Measurements from ENCODE around the gene GIGYF1. TPM values are rescaled to one million over a fixed set of nuclear protein-coding genes. Genes with fewer than 3 reads are reported as not detected.
"Not testable (repeated sequence)": the region's sequence is repeated elsewhere in the genome, so short reads cannot be mapped to it uniquely, and the experiment has no call there.

Gene GIGYF1
- total RNA-seq: 12.0 TPM

DNA sequence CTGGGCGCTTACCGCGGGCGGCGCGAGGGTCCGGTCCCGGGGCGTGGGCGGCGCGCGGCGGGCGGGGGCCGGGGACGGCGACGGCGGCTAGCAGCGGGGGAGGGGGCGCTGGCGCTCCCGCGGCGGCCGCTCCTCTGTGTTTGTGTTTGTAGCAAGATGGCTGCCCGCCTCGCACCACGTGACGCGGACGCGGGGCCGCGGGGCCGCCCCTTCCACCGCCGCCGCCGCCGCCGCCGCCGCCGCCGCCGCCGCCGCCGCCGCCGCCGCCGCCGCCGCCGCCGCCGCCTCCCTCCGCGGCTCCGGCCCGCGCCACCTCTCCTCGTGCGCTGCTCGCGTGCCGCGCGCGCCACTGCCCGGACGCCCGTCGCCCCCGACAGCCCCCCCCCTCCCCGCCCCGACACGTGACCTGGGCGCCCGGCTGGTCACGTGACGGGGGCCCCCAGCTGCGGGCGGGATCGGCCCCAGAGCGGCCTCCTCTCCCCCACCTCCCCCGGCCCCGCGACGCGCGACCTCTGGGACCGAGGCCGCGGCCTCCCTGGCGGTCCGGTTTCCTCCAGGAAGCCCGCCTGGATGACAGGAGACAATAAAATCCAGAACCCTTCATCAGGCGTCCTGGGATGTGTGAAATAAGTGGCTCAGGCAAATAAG, at the start of gene GIGYF1:
TSS of gene GIGYF1 (minus strand) at position 153 of the 648 bp plus-strand sequence. CDS start 6,012 bp downstream, outside the sequence.
- Histone ChIP-seq H3K4me3 (ENCODE audit: low read length in 3 of 3) (peak within 1 kb of the TSS; percentile 67 to 84 (median 83)), H3K27ac (ENCODE audit: low read depth, low read length) (peak within 1 kb of the TSS; percentile 47), H3K9ac (ENCODE audit: low read depth in 1 of 3, low read length in 3 of 3) (peak within 1 kb of the TSS; percentile 78 to 91 (median 83)), H3K27me3 (ENCODE audit: control insufficient read depth in 3 of 3, insufficient read depth in 3 of 3, low read length in 3 of 3) (no peaks in the 10 kb centered on the region), H3K36me3 (ENCODE audit: control insufficient read depth in 3 of 3, insufficient read depth in 3 of 3, low read length in 3 of 3) (peaks cover 0 to 9% (median 6%) of the 10 kb centered on the region in 3 donors), H3K4me1 (ENCODE audit: control insufficient read depth in 3 of 3, insufficient read depth in 3 of 3, low read length in 3 of 3) (peaks cover 35 to 40% (median 37%) of the 10 kb centered on the region in 3 donors), H3K9me3 (ENCODE audit: control insufficient read depth in 3 of 3, low read length in 3 of 3) (no peaks in the 10 kb centered on the region)

DNA sequence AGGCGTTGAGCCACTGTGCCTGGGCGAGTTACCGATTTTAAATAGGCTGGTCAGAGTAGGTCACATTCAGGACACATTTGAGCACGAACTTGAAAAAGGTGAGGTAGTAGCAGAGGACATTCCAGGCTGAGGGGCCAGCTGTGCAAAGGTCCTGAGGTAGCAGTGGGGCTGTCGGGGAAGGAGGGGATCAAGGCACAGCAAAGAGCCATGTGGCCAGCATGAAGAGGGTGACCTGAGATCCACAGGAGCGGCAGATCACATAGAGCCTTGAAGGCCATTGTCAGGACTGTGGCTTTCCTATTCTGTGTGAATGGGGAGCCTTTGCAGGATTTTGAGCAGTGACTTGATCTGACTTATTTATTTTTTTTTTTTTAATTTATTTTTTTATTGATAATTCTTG, 45.9 kb upstream of the GIGYF1 start:
- Histone ChIP-seq H3K36me3 (ENCODE audit: control insufficient read depth in 3 of 3, insufficient read depth in 3 of 3, low read length in 3 of 3) (no peaks in the 10 kb centered on the region), H3K9ac (ENCODE audit: low read depth in 1 of 3, low read length in 3 of 3) (no peak overlapping the region), H3K27me3 (ENCODE audit: control insufficient read depth in 3 of 3, insufficient read depth in 3 of 3, low read length in 3 of 3) (peaks cover 0 to under 1% (median 0%) of the 10 kb centered on the region in 3 donors), H3K27ac (ENCODE audit: low read depth, low read length) (no peak overlapping the region), H3K4me3 (ENCODE audit: low read length in 3 of 3) (no peak overlapping the region), H3K9me3 (ENCODE audit: control insufficient read depth in 3 of 3, low read length in 3 of 3) (no peaks in the 10 kb centered on the region), H3K4me1 (ENCODE audit: control insufficient read depth in 3 of 3, insufficient read depth in 3 of 3, low read length in 3 of 3) (peaks cover 0 to under 1% (median 0%) of the 10 kb centered on the region in 3 donors)

GRCh38 chr7:100736671-100737070, 42.6 kb upstream of the GIGYF1 start:
- H3K9ac ChIP-seq (ENCODE audit: low read depth in 1 of 3, low read length in 3 of 3): no peak overlapping the region
- H3K36me3 ChIP-seq (ENCODE audit: control insufficient read depth in 3 of 3, insufficient read depth in 3 of 3, low read length in 3 of 3): no peaks in the 10 kb centered on the region
- no peak overlapping the region for H3K27ac ChIP-seq (ENCODE audit: low read depth, low read length)
- H3K4me3 ChIP-seq (ENCODE audit: low read length in 3 of 3): no peak overlapping the region
- no peaks in the 10 kb centered on the region for H3K9me3 ChIP-seq (ENCODE audit: control insufficient read depth in 3 of 3, low read length in 3 of 3)
- peaks cover 0 to 3% (median 0%) of the 10 kb centered on the region in 3 donors for H3K27me3 ChIP-seq (ENCODE audit: control insufficient read depth in 3 of 3, insufficient read depth in 3 of 3, low read length in 3 of 3)
- H3K4me1 ChIP-seq (ENCODE audit: control insufficient read depth in 3 of 3, insufficient read depth in 3 of 3, low read length in 3 of 3): no peaks in the 10 kb centered on the region

DNA sequence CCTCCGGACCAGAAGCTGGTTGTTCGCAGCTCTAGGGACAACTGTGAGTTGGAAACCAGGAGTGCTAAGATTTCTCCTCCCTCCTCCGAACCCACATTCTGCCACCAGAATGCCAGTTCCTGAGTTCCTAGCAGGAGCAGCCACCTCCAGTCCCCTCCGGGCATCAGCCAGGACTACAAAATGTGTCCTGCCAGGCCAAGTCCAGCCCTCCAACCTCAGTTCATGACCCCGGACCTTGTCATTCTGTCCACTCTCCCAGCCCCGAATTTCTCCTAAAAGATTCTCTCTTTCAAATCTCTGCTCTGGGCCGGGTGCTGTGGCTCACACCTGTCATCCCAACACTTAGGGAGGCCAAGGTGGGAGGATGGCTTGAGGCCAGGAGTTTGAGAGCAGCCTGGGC, 41.7 kb upstream of the GIGYF1 start:
- Histone ChIP-seq H3K4me3 (ENCODE audit: low read length in 3 of 3) (no peak overlapping the region), H3K27me3 (ENCODE audit: control insufficient read depth in 3 of 3, insufficient read depth in 3 of 3, low read length in 3 of 3) (peaks cover 0 to 7% (median 0%) of the 10 kb centered on the region in 3 donors), H3K36me3 (ENCODE audit: control insufficient read depth in 3 of 3, insufficient read depth in 3 of 3, low read length in 3 of 3) (no peaks in the 10 kb centered on the region), H3K27ac (ENCODE audit: low read depth, low read length) (no peak overlapping the region), H3K9ac (ENCODE audit: low read depth in 1 of 3, low read length in 3 of 3) (no peak overlapping the region), H3K4me1 (ENCODE audit: control insufficient read depth in 3 of 3, insufficient read depth in 3 of 3, low read length in 3 of 3) (no peaks in the 10 kb centered on the region), H3K9me3 (ENCODE audit: control insufficient read depth in 3 of 3, low read length in 3 of 3) (no peaks in the 10 kb centered on the region)

- H3K27ac ChIP-seq (ENCODE audit: low read depth, low read length): no peak overlapping the region
- no peaks in the 10 kb centered on the region for H3K9me3 ChIP-seq (ENCODE audit: control insufficient read depth in 3 of 3, low read length in 3 of 3)
- no peak overlapping the region for H3K4me3 ChIP-seq (ENCODE audit: low read length in 3 of 3)
- H3K4me1 ChIP-seq (ENCODE audit: control insufficient read depth in 3 of 3, insufficient read depth in 3 of 3, low read length in 3 of 3): no peaks in the 10 kb centered on the region
- no peak overlapping the region for H3K9ac ChIP-seq (ENCODE audit: low read depth in 1 of 3, low read length in 3 of 3)
- no peaks in the 10 kb centered on the region for H3K36me3 ChIP-seq (ENCODE audit: control insufficient read depth in 3 of 3, insufficient read depth in 3 of 3, low read length in 3 of 3)
- peaks cover 0 to 15% (median 0%) of the 10 kb centered on the region in 3 donors for H3K27me3 ChIP-seq (ENCODE audit: control insufficient read depth in 3 of 3, insufficient read depth in 3 of 3, low read length in 3 of 3)
Measured at GRCh38 chr7:100731937-100732636, 38.0 kb upstream of the GIGYF1 start.

DNA sequence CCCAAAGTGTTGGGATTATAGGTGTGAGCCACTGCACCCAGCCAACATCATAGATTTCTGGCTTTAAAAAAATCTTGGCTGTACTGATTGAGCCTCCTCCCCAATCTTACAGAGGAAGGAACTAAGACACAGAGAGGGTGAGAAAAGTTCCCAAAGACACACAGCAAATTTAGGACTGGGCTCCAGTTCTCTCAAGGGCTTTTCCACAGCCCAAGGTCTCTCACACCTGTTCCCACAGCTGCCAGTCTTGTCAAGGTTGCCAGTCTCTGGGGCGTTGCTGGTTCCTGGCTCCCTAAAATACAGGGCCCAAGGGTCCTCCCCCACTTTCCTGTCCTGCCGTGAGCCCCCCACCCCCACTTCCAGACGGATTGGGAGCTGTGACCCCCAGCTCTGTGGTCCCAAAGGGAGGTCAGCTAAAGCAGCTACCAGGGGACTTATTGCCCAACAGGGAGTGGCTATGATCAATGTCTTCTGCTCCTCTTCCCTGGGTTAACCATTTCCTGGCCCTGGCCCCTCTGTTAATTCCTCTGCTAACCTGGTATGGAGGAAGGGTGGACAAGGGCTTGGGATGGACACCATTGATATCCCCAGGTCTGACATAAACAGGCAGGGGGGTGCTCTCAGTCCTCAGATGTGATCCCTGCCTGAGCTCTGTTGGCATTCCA, 36.2 kb upstream of the GIGYF1 start:
- H3K27ac ChIP-seq (ENCODE audit: low read depth, low read length): no peak overlapping the region
- no peak overlapping the region for H3K9ac ChIP-seq (ENCODE audit: low read depth in 1 of 3, low read length in 3 of 3)
- no peaks in the 10 kb centered on the region for H3K9me3 ChIP-seq (ENCODE audit: control insufficient read depth in 3 of 3, low read length in 3 of 3)
- no peaks in the 10 kb centered on the region for H3K36me3 ChIP-seq (ENCODE audit: control insufficient read depth in 3 of 3, insufficient read depth in 3 of 3, low read length in 3 of 3)
- no peaks in the 10 kb centered on the region for H3K4me1 ChIP-seq (ENCODE audit: control insufficient read depth in 3 of 3, insufficient read depth in 3 of 3, low read length in 3 of 3)
- H3K4me3 ChIP-seq (ENCODE audit: low read length in 3 of 3): no peak overlapping the region
- H3K27me3 ChIP-seq (ENCODE audit: control insufficient read depth in 3 of 3, insufficient read depth in 3 of 3, low read length in 3 of 3): peaks cover 0 to 17% (median 0%) of the 10 kb centered on the region in 3 donors

DNA sequence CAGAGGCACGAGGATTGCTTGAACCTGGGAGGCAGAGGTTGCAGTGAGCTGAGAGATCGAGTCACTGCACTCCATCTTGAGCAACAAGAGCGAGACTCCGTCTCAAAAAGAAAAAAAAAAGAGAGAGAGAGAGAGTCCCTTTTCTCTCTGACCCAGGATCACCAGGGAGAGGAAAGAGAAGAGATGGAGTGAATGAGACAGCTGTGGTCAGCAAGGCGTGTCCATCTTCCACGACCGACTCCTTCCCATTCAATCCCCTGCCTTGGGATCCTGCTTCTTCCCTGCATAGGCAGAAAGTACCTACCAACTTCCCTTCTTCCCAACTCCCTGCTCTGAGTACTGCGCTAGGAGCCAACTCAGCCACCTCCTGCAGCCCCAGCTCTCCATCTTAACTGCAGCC, 34.1 kb upstream of the GIGYF1 start:
- Histone ChIP-seq H3K4me3 (ENCODE audit: low read length in 3 of 3) (no peak overlapping the region), H3K9ac (ENCODE audit: low read depth in 1 of 3, low read length in 3 of 3) (no peak overlapping the region), H3K27ac (ENCODE audit: low read depth, low read length) (no peak overlapping the region), H3K9me3 (ENCODE audit: control insufficient read depth in 3 of 3, low read length in 3 of 3) (no peaks in the 10 kb centered on the region), H3K27me3 (ENCODE audit: control insufficient read depth in 3 of 3, insufficient read depth in 3 of 3, low read length in 3 of 3) (peaks cover 4 to 26% (median 7%) of the 10 kb centered on the region in 3 donors), H3K4me1 (ENCODE audit: control insufficient read depth in 3 of 3, insufficient read depth in 3 of 3, low read length in 3 of 3) (no peaks in the 10 kb centered on the region), H3K36me3 (ENCODE audit: control insufficient read depth in 3 of 3, insufficient read depth in 3 of 3, low read length in 3 of 3) (no peaks in the 10 kb centered on the region)

DNA sequence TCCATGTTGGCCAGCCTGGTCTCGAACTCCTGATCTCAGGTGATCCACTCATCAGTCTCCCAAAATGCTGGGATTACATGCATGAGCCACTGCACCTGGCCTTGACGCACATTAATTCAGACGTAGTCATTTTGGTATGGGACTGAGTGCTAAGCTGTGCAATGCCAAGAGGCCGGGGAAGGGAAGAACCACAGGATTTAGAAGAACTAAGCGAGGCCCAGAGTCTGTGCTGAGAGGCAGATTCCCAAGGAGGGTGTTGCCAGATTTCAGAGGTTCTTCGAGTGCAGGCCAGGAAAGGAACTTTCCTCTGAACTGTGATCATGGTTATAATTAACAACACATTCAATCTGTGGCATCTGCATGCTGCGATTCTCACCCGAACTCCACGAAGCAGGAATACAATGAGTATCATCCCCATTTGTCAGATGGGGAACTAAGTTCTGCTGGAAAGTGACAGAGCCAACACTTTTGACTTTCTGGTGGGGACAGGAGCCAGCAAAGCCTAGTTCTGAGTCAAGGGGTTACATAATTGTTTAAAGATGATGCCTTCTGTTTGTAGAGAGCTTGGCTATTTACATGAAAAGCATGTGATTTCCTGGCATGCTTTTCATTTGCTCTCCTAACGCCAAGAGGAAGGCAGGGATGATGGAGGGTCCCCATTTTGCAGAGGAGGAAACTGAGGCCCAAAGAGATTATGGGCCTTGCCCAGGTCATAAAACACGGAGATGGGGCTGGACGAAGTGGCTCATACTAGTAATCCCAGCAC, 33.1 kb upstream of the GIGYF1 start:
- Histone ChIP-seq H3K9ac (ENCODE audit: low read depth in 1 of 3, low read length in 3 of 3) (peak overlapping the region in 1 of 3 donors; percentile 33), H3K27me3 (ENCODE audit: control insufficient read depth in 3 of 3, insufficient read depth in 3 of 3, low read length in 3 of 3) (peaks cover 13 to 30% (median 15%) of the 10 kb centered on the region in 3 donors), H3K4me3 (ENCODE audit: low read length in 3 of 3) (no peak overlapping the region), H3K36me3 (ENCODE audit: control insufficient read depth in 3 of 3, insufficient read depth in 3 of 3, low read length in 3 of 3) (no peaks in the 10 kb centered on the region), H3K27ac (ENCODE audit: low read depth, low read length) (no peak overlapping the region), H3K9me3 (ENCODE audit: control insufficient read depth in 3 of 3, low read length in 3 of 3) (no peaks in the 10 kb centered on the region), H3K4me1 (ENCODE audit: control insufficient read depth in 3 of 3, insufficient read depth in 3 of 3, low read length in 3 of 3) (no peaks in the 10 kb centered on the region)

DNA sequence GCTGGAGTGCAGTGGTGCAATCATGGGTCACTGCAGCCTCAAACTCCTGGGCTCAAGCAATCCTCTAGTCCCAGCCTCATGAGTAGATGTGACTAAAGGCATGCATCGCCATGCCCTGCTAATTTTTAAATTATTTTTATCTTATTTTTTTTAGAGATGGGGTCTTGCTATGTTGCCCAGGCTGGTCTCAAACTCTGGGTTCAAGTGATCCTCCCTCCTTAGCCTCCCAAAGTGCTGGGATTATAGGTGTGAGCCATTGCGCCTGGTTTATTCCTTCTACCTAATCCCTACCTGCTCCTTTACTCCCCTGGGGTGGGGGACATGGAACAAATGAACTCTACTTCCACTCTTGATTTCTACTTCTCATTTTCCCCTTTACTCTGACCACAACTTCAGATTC, 30.3 kb upstream of the GIGYF1 start:
- H3K9ac ChIP-seq (ENCODE audit: low read depth in 1 of 3, low read length in 3 of 3); H3K9me3 ChIP-seq (ENCODE audit: control insufficient read depth in 3 of 3, low read length in 3 of 3); H3K27ac ChIP-seq (ENCODE audit: low read depth, low read length); H3K4me3 ChIP-seq (ENCODE audit: low read length in 3 of 3); H3K4me1 ChIP-seq (ENCODE audit: control insufficient read depth in 3 of 3, insufficient read depth in 3 of 3, low read length in 3 of 3); H3K36me3 ChIP-seq (ENCODE audit: control insufficient read depth in 3 of 3, insufficient read depth in 3 of 3, low read length in 3 of 3): not testable (repeated sequence)
- peaks cover 34 to 51% (median 39%) of the 10 kb centered on the region in 3 donors for H3K27me3 ChIP-seq (ENCODE audit: control insufficient read depth in 3 of 3, insufficient read depth in 3 of 3, low read length in 3 of 3)
